Measurements from ENCODE around the gene FOXC1.

GRCh38 chr6:1586861-1587450, 22.8 kb upstream of the FOXC1 start:
- TF ChIP-seq CTCF (IDR thresholded peaks at IDR 0.05; ENCODE audit: low read depth, low read length, poor library complexity, severe bottlenecking) (no peak), EZH2phosphoT487 (IDR thresholded peaks at IDR 0.05; ENCODE audit: borderline replicate concordance, low read length) (no peak)
